Measurements from ENCODE around the gene PKP4. TPM values are rescaled to one million over a fixed set of nuclear protein-coding genes. Genes with fewer than 3 reads are reported as not detected.

PKP4 gene
- total and polyA plus RNA-seq, 2 experiments from 2014 or later = 35.7 to 92.3 TPM

DNA sequence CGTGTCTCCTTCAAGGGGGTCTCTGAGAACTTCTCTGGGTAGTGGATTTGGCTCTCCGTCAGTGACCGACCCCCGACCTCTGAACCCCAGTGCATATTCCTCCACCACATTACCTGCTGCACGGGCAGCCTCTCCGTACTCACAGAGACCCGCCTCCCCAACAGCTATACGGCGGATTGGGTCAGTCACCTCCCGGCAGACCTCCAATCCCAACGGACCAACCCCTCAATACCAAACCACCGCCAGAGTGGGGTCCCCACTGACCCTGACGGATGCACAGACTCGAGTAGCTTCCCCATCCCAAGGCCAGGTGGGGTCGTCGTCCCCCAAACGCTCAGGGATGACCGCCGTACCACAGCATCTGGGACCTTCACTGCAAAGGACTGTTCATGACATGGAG lies 168.2 kb downstream of the PKP4 start (continued):
- TF ChIP-seq, protein P1, sequence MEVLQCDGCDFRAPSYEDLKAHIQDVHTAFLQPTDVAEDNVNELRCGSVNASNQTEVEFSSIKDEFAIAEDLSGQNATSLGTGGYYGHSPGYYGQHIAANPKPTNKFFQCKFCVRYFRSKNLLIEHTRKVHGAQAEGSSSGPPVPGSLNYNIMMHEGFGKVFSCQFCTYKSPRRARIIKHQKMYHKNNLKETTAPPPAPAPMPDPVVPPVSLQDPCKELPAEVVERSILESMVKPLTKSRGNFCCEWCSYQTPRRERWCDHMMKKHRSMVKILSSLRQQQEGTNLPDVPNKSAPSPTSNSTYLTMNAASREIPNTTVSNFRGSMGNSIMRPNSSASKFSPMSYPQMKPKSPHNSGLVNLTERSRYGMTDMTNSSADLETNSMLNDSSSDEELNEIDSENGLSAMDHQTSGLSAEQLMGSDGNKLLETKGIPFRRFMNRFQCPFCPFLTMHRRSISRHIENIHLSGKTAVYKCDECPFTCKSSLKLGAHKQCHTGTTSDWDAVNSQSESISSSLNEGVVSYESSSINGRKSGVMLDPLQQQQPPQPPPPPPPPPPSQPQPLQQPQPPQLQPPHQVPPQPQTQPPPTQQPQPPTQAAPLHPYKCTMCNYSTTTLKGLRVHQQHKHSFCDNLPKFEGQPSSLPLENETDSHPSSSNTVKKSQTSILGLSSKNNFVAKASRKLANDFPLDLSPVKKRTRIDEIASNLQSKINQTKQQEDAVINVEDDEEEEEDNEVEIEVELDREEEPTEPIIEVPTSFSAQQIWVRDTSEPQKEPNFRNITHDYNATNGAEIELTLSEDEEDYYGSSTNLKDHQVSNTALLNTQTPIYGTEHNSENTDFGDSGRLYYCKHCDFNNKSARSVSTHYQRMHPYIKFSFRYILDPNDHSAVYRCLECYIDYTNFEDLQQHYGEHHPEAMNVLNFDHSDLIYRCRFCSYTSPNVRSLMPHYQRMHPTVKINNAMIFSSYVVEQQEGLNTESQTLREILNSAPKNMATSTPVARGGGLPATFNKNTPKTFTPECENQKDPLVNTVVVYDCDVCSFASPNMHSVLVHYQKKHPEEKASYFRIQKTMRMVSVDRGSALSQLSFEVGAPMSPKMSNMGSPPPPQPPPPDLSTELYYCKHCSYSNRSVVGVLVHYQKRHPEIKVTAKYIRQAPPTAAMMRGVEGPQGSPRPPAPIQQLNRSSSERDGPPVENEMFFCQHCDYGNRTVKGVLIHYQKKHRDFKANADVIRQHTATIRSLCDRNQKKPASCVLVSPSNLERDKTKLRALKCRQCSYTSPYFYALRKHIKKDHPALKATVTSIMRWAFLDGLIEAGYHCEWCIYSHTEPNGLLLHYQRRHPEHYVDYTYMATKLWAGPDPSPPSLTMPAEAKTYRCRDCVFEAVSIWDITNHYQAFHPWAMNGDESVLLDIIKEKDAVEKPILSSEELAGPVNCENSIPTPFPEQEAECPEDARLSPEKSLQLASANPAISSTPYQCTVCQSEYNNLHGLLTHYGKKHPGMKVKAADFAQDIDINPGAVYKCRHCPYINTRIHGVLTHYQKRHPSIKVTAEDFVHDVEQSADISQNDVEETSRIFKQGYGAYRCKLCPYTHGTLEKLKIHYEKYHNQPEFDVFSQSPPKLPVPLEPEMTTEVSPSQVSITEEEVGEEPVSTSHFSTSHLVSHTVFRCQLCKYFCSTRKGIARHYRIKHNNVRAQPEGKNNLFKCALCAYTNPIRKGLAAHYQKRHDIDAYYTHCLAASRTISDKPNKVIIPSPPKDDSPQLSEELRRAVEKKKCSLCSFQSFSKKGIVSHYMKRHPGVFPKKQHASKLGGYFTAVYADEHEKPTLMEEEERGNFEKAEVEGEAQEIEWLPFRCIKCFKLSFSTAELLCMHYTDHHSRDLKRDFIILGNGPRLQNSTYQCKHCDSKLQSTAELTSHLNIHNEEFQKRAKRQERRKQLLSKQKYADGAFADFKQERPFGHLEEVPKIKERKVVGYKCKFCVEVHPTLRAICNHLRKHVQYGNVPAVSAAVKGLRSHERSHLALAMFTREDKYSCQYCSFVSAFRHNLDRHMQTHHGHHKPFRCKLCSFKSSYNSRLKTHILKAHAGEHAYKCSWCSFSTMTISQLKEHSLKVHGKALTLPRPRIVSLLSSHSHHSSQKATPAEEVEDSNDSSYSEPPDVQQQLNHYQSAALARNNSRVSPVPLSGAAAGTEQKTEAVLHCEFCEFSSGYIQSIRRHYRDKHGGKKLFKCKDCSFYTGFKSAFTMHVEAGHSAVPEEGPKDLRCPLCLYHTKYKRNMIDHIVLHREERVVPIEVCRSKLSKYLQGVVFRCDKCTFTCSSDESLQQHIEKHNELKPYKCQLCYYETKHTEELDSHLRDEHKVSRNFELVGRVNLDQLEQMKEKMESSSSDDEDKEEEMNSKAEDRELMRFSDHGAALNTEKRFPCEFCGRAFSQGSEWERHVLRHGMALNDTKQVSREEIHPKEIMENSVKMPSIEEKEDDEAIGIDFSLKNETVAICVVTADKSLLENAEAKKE (CRISPR knock-in tag; IDR thresholded peaks at IDR 0.05) = no peak
- TF ChIP-seq NANOG (IDR thresholded peaks at IDR 0.05; ENCODE audit: borderline replicate concordance) = no peak
- TF ChIP-seq CREB1 (CRISPR knock-in tag; IDR thresholded peaks at IDR 0.05; ENCODE audit: low read depth) = no peak
- no peak for TF ChIP-seq CTCF (conservative IDR thresholded peaks at IDR 0.05; ENCODE audit: low read depth in 2 of 2)
- TF ChIP-seq JUNB (IDR thresholded peaks at IDR 0.05; ENCODE audit: unreplicated experiment) = no peak
- no peak for TF ChIP-seq ZNF331 (CRISPR knock-in tag; IDR thresholded peaks at IDR 0.05; ENCODE audit: low read depth)
- TF ChIP-seq, protein P2, sequence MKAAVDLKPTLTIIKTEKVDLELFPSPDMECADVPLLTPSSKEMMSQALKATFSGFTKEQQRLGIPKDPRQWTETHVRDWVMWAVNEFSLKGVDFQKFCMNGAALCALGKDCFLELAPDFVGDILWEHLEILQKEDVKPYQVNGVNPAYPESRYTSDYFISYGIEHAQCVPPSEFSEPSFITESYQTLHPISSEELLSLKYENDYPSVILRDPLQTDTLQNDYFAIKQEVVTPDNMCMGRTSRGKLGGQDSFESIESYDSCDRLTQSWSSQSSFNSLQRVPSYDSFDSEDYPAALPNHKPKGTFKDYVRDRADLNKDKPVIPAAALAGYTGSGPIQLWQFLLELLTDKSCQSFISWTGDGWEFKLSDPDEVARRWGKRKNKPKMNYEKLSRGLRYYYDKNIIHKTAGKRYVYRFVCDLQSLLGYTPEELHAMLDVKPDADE (IDR thresholded peaks at IDR 0.05) = no peak
